ENCODE measurements around the gene KCNK15.

KCNK15 gene

GRCh38 chr20:44781118-44781517 lies 35.5 kb downstream of the KCNK15 start:
- no peak for DNase-seq (ENCODE audit: extremely low read depth in 1 of 2, low read depth in 1 of 2)

DNA sequence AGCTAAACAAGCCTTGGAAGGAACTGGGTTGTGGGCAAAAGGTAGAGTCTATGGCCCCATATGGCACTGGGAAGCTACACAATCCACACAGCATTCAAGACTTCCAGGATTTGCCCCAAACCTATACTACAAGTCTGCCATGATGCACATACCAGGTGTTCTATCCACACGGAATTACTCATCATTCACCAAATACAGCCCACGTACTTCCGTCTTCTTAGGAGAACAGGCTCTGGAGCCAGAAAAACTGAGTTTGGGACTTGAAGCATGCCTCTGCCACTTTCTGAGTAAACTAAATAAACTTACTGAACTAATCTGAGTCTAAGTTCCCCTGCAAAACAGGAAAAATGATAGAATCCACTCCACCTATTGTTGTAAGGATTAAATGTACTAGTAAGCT lies 36.1 kb downstream of the KCNK15 start:
- DNase-seq (ENCODE audit: extremely low read depth in 1 of 2, low read depth in 1 of 2), result no peak

- no peak for DNase-seq (ENCODE audit: extremely low read depth in 1 of 2, low read depth in 1 of 2)
Measured at GRCh38 chr20:44784688-44785087, 39.0 kb downstream of the KCNK15 start.

- DNase-seq (ENCODE audit: extremely low read depth in 1 of 2, low read depth in 1 of 2), result no peak
Measured at GRCh38 chr20:44785768-44786167, 40.1 kb downstream of the KCNK15 start.

- no peak for DNase-seq (ENCODE audit: extremely low read depth in 1 of 2, low read depth in 1 of 2)
Measured at GRCh38 chr20:44787299-44787698, 41.6 kb downstream of the KCNK15 start.

- DNase-seq (ENCODE audit: extremely low read depth in 1 of 2, low read depth in 1 of 2), result no peak
Measured at GRCh38 chr20:44788706-44789456, 43.2 kb downstream of the KCNK15 start.

DNA sequence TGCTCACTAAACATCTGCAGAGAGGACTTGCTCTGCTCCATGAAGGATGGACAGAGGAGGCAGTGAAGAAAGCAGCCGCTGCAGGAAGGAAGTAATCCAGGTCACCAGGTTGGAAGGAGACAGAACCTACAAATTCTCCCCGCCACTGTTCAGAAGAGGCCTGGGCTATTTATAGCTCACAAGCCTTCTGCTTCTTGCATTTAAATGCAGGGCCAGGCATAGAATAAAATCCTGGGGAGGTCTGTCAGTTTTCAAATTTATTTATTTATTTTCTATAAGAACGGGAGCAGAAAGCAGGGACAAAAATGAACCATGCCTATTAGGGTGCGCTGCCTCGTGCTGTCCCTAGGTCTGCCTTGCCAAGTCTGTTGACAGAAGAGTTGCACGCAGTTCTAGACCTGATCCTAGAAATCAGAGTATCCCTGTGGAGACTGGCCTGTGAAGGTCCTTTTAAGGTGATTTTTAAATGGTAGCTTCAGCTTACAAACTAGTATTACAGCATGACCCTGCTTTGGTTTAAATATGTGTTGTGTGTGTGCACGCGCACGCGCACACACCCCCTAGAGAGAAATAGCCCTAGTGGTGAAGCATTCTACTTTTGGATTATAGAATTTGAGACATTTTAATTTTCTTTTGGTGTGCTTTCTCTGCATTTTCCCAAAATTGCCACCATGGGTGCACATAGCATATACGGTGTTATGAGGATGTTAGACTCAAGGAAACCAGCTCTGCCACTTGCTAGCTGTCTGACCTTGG lies 45.2 kb downstream of the KCNK15 start:
- DNase-seq (ENCODE audit: extremely low read depth in 1 of 2, low read depth in 1 of 2), result no peak

DNA sequence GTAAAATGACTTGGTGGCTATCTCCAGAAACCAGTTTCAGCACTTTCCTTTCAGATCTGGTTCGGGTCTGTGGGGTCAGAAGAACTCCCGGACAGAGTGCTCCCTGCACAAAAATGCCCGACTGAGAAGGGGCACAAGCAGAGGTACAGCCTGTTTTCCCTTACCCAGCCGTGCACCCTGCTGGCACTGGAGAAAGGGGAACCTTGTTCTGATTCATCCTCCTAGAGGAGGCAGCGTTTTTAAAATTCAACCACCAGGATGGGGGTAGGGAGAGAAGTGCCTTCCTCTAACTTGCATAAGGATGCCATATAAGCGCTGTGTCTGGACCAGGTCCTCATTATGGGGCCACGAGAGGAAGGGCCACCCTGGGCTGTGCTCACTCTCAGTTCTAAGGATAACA lies 47.1 kb downstream of the KCNK15 start:
- no peak for DNase-seq (ENCODE audit: extremely low read depth in 1 of 2, low read depth in 1 of 2)

GRCh38 chr20:44795836-44796235 lies 50.2 kb downstream of the KCNK15 start:
- no peak for DNase-seq (ENCODE audit: extremely low read depth in 1 of 2, low read depth in 1 of 2)

GRCh38 chr20:44796311-44796710 lies 50.6 kb downstream of the KCNK15 start:
- DNase-seq (ENCODE audit: extremely low read depth in 1 of 2, low read depth in 1 of 2), result no peak

DNA sequence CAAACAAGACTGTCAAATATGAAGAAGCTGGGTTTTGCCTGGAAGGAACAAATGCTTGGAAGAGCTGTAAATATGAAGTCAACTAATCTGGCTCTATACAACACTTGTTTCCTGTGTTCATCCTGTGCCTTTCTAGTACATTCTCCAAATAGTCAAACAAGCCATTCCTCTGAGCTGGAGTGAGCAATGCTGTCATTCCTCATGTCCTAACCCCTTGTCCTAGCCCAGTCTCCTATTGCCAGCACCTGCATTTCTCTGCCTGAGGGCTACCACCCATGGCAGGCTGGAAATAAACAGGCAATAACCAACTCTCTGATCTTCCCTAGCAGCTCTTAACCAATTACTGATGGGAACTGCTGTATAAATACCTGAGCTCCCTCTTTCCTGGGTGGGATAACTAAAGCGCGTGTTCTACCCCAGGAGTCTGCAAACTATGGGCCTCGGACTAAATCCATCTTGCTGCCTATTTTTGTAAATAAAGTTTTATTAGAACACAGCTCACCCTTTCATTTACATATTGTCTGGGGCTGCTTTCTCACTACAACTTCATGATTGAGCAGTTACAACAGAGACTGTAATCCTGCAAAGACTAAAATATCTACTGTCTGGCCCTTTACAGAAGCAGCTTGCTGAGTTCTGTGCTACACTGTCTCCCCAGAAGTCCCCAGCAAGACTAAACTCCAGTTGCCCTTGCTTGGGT lies 51.2 kb downstream of the KCNK15 start:
- no peak for DNase-seq (ENCODE audit: extremely low read depth in 1 of 2, low read depth in 1 of 2)

GRCh38 chr20:44799691-44800090 lies 54.0 kb downstream of the KCNK15 start:
- no peak for DNase-seq (ENCODE audit: extremely low read depth in 1 of 2, low read depth in 1 of 2)

DNA sequence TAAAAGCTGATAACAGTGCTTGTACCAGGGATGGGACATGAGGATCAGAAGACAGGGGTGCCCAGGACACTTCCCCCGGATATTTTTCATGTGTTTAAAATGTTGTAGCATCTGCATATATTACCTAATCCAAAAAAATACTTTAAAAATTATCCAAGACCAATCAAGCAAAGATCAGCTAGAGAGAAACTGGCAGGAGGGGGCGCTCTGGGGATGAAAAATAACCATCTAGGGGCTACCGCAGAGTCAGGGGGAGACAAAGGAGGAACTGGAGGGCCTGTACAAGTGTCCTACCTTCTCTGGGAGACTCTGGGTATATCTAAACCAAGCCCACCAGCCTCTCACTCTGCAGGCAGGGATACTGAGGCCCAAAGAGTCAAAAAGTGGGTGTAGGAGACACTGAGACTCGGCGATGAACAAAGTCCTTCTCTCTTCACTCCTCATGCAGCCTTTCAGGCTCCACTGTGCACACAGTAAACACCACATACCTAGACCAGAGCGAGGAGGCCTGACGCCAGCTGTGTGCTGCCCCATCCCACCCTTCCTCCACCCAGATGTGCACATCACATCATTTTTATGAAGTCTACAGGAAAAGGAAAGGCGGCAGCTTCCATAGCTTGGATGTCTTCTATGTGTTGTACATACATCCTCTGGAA lies 54.9 kb downstream of the KCNK15 start:
- DNase-seq (ENCODE audit: extremely low read depth in 1 of 2, low read depth in 1 of 2), result no peak

All from activated CD8-positive, alpha-beta memory T cell treated with anti-CD3 and anti-CD28 coated beads for 1 hour (primary cell).